Measurements from ENCODE around the gene MRPL58.
A peak's percentile ranks its signal among the peaks of the same experiment; 100 is the strongest.
"Not testable (repeated sequence)": the region's sequence is repeated elsewhere in the genome, so short reads cannot be mapped to it uniquely, and the experiment has no call there.

Gene MRPL58
- total RNA-seq = 8.6 to 51.5 (median 20.7) reads per million in 9 experiments

GRCh38 chr17:75012346-75013091 is at the start of gene MRPL58:
Gene MRPL58 (plus strand): TSS chr17:75012670. CDS start chr17:75012687, 17 bp downstream.
- Mint-ChIP-seq H3K27me3 (no peaks in the 10 kb centered on the region), H3K36me3 (ENCODE audit: insufficient read depth) (peaks cover 24% of the 10 kb centered on the region), H3K4me3 (peak within 1 kb of the TSS; percentile 94 to 95), H3K9me3 (no peaks in the 10 kb centered on the region), H3K27ac (peak within 1 kb of the TSS; percentile 91), H3K4me1 (ENCODE audit: low read depth in 2 of 2) (peaks cover 21 to 30% of the 10 kb centered on the region in 2 donors)
- DNase-seq (peak; percentile 74 to 76 (median 76)), ATAC-seq (replicated peaks) (peak; percentile 94)

- no peak overlapping the region for H3K27ac Mint-ChIP-seq
- no peaks in the 10 kb centered on the region for H3K9me3 Mint-ChIP-seq
- no peak for DNase-seq
- H3K4me3 Mint-ChIP-seq = no peak overlapping the region
- peaks cover 0 to 9% of the 10 kb centered on the region in 2 donors for H3K27me3 Mint-ChIP-seq
- no peak for ATAC-seq (replicated peaks)
- no peaks in the 10 kb centered on the region for H3K36me3 Mint-ChIP-seq (ENCODE audit: insufficient read depth)
- H3K4me1 Mint-ChIP-seq (ENCODE audit: low read depth in 2 of 2) = peaks cover 4% of the 10 kb centered on the region in 2 donors
These were observed 48.8 kb upstream of the MRPL58 start for GRCh38 chr17:74963656-74964055.

- no peaks in the 10 kb centered on the region for H3K9me3 Mint-ChIP-seq
- no peak overlapping the region for H3K4me3 Mint-ChIP-seq
- no peaks in the 10 kb centered on the region for H3K36me3 Mint-ChIP-seq (ENCODE audit: insufficient read depth)
- H3K27ac Mint-ChIP-seq = no peak overlapping the region
- DNase-seq (no peak), ATAC-seq (replicated peaks) (no peak)
- H3K27me3 Mint-ChIP-seq = peaks cover 0 to 9% of the 10 kb centered on the region in 2 donors
- peaks cover 4% of the 10 kb centered on the region in 2 donors for H3K4me1 Mint-ChIP-seq (ENCODE audit: low read depth in 2 of 2)
These were observed 48.2 kb upstream of the MRPL58 start for GRCh38 chr17:74964246-74964761.

- Mint-ChIP-seq H3K4me3 (no peak overlapping the region), H3K27me3 (peaks cover 0 to 3% of the 10 kb centered on the region in 2 donors), H3K4me1 (ENCODE audit: low read depth in 2 of 2) (peaks cover 2 to 4% of the 10 kb centered on the region in 2 donors), H3K27ac (peak overlapping the region in 1 of 2 donors; percentile 19), H3K36me3 (ENCODE audit: insufficient read depth) (no peaks in the 10 kb centered on the region), H3K9me3 (no peaks in the 10 kb centered on the region)
- ATAC-seq (replicated peaks) (no peak), DNase-seq (no peak)
These were observed 47.4 kb upstream of the MRPL58 start for GRCh38 chr17:74964988-74965622.

- DNase-seq = no peak
- H3K4me1 Mint-ChIP-seq (ENCODE audit: low read depth in 2 of 2) = peaks cover 6 to 10% of the 10 kb centered on the region in 2 donors
- H3K9me3 Mint-ChIP-seq = no peaks in the 10 kb centered on the region
- peak overlapping the region in 1 of 2 donors; percentile 41 for H3K27ac Mint-ChIP-seq
- H3K4me3 Mint-ChIP-seq = no peak overlapping the region
- ATAC-seq (replicated peaks) = no peak
- H3K27me3 Mint-ChIP-seq = peaks cover 5 to 15% of the 10 kb centered on the region in 2 donors
- no peaks in the 10 kb centered on the region for H3K36me3 Mint-ChIP-seq (ENCODE audit: insufficient read depth)
These were observed 44.1 kb upstream of the MRPL58 start for GRCh38 chr17:74968361-74968780.

- H3K27me3 Mint-ChIP-seq = peaks cover 5 to 24% of the 10 kb centered on the region in 2 donors
- H3K4me3 Mint-ChIP-seq; H3K36me3 Mint-ChIP-seq (ENCODE audit: insufficient read depth); H3K4me1 Mint-ChIP-seq (ENCODE audit: low read depth in 2 of 2); ATAC-seq (replicated peaks); H3K9me3 Mint-ChIP-seq; DNase-seq: not testable (repeated sequence)
- H3K27ac Mint-ChIP-seq = peak overlapping the region in 1 of 2 donors; percentile 77
These were observed 43.0 kb upstream of the MRPL58 start for GRCh38 chr17:74969501-74969900.

GRCh38 chr17:74970395-74970794 is 42.1 kb upstream of the MRPL58 start:
- Mint-ChIP-seq H3K36me3 (ENCODE audit: insufficient read depth) (no peaks in the 10 kb centered on the region), H3K9me3 (no peaks in the 10 kb centered on the region), H3K4me1 (ENCODE audit: low read depth in 2 of 2) (peaks cover 6 to 10% of the 10 kb centered on the region in 2 donors), H3K27ac (peak overlapping the region in 1 of 2 donors; percentile 77), H3K27me3 (peaks cover 5 to 33% of the 10 kb centered on the region in 2 donors), H3K4me3 (no peak overlapping the region)
- no peak for DNase-seq
- no peak for ATAC-seq (replicated peaks)

- Mint-ChIP-seq H3K4me1 (ENCODE audit: low read depth in 2 of 2) (peaks cover 6 to 10% of the 10 kb centered on the region in 2 donors), H3K9me3 (no peaks in the 10 kb centered on the region), H3K36me3 (ENCODE audit: insufficient read depth) (no peaks in the 10 kb centered on the region), H3K4me3 (peak overlapping the region; percentile 74 to 83), H3K27me3 (peaks cover 5 to 33% of the 10 kb centered on the region in 2 donors), H3K27ac (peak overlapping the region in 1 of 2 donors; percentile 28)
- no peak for ATAC-seq (replicated peaks)
- DNase-seq = no peak
These were observed 41.2 kb upstream of the MRPL58 start for GRCh38 chr17:74971069-74971841.

- Mint-ChIP-seq H3K36me3 (ENCODE audit: insufficient read depth) (no peaks in the 10 kb centered on the region), H3K4me1 (ENCODE audit: low read depth in 2 of 2) (peaks cover 6 to 10% of the 10 kb centered on the region in 2 donors), H3K4me3 (peak overlapping the region; percentile 74 to 83), H3K27me3 (peaks cover 5 to 33% of the 10 kb centered on the region in 2 donors), H3K27ac (peak overlapping the region in 1 of 2 donors; percentile 28), H3K9me3 (no peaks in the 10 kb centered on the region)
- no peak for DNase-seq
- ATAC-seq (replicated peaks) = no peak
These were observed 40.7 kb upstream of the MRPL58 start for GRCh38 chr17:74971842-74972106.

- Mint-ChIP-seq H3K9me3 (no peaks in the 10 kb centered on the region), H3K36me3 (ENCODE audit: insufficient read depth) (no peaks in the 10 kb centered on the region), H3K27me3 (peaks cover 5 to 33% of the 10 kb centered on the region in 2 donors), H3K4me3 (peak within 1 kb of the TSS; percentile 83 to 92), H3K4me1 (ENCODE audit: low read depth in 2 of 2) (peaks cover 6 to 10% of the 10 kb centered on the region in 2 donors), H3K27ac (peak within 1 kb of the TSS; percentile 72 to 79)
- peak; percentile 88 for ATAC-seq (replicated peaks)
- DNase-seq = peak; percentile 51 to 67 (median 60)
These were observed 40.1 kb upstream of the MRPL58 start, which contains the start of gene HID1 for GRCh38 chr17:74972107-74972972. Gene HID1 (minus strand): TSS chr17:74972759. CDS start chr17:74972656, 103 bp downstream.

GRCh38 chr17:74972973-74973328 is 39.5 kb upstream of the MRPL58 start:
- DNase-seq (no peak), ATAC-seq (replicated peaks) (no peak)
- peaks cover 6 to 10% of the 10 kb centered on the region in 2 donors for H3K4me1 Mint-ChIP-seq (ENCODE audit: low read depth in 2 of 2)
- H3K4me3 Mint-ChIP-seq = peak overlapping the region; percentile 83 to 92
- H3K27me3 Mint-ChIP-seq = peaks cover 5 to 38% of the 10 kb centered on the region in 2 donors
- H3K9me3 Mint-ChIP-seq = no peaks in the 10 kb centered on the region
- H3K36me3 Mint-ChIP-seq (ENCODE audit: insufficient read depth) = no peaks in the 10 kb centered on the region
- H3K27ac Mint-ChIP-seq = peak overlapping the region; percentile 72 to 79

- no peak overlapping the region for H3K27ac Mint-ChIP-seq
- peaks cover 6 to 11% of the 10 kb centered on the region in 2 donors for H3K4me1 Mint-ChIP-seq (ENCODE audit: low read depth in 2 of 2)
- H3K9me3 Mint-ChIP-seq = no peaks in the 10 kb centered on the region
- H3K36me3 Mint-ChIP-seq (ENCODE audit: insufficient read depth) = no peaks in the 10 kb centered on the region
- DNase-seq (no peak), ATAC-seq (replicated peaks) (no peak)
- peaks cover 5 to 42% of the 10 kb centered on the region in 2 donors for H3K27me3 Mint-ChIP-seq
- no peak overlapping the region for H3K4me3 Mint-ChIP-seq
These were observed 36.5 kb upstream of the MRPL58 start for GRCh38 chr17:74975943-74976342.

Data from effector memory CD8-positive, alpha-beta T cell (primary cell).